Psoas muscle (tissue), 8 donors: ENCODE measurements around the gene ACSL1. TPM values are rescaled to one million over a fixed set of nuclear protein-coding genes. Genes with fewer than 3 reads are reported as not detected.
"Not testable (repeated sequence)": the region's sequence is repeated elsewhere in the genome, so short reads cannot be mapped to it uniquely, and the experiment has no call there.

Source experiments
- ATAC-seq, 4 donors: fragments of 200-7000 bp; cut with Tn5 transposase; one replicate each; pipeline ENCODE4 v1.9.1; 2020; ENCODE audit warnings: moderate library complexity in 3 of 4, mild to moderate bottlenecking in 2 of 4
- DNase-seq, 2 donors: peaks; one replicate each; pipeline ENCODE4 v3.0.0-alpha.2; 2020
- H3K27ac ChIP-seq: fragments of 200-600 bp; one replicate; pipeline ENCODE4 v1.8.0; 2022
- H3K27me3 ChIP-seq, 3 donors: fragments of 200-600 bp in 1 of 3; one replicate each; pipeline versions ENCODE4 v1.6.1 to v1.8.0; 2013 to 2022; ENCODE audit warnings: low read length in 2 of 3, mild to moderate bottlenecking in 2 of 3, moderate library complexity in 1 of 3; ENCODE audit not compliant: insufficient read depth in 3 of 3
- H3K36me3 ChIP-seq, 2 donors: fragments of 200-600 bp in 1 of 2; one replicate each; pipeline versions ENCODE4 v1.6.1 to v1.8.0; 2013 to 2022; ENCODE audit warnings: low read depth in 1 of 2, mild to moderate bottlenecking in 1 of 2, moderate library complexity in 1 of 2; ENCODE audit not compliant: insufficient read depth in 1 of 2
- H3K4me1 ChIP-seq: fragments of 200-600 bp; one replicate; pipeline ENCODE4 v1.8.0; 2022
- H3K4me3 ChIP-seq: fragments of 200-600 bp; one replicate; pipeline ENCODE4 v1.8.0; 2022; ENCODE audit warnings: mild to moderate bottlenecking
- H3K9me3 ChIP-seq: fragments of 200-600 bp; one replicate; pipeline ENCODE4 v1.8.0; 2022
- WGBS, 3 donors: extraction: QIAGEN DNeasy Blood & Tissue Kit; methylation state at CpG; one replicate each; pipeline versions ENCODE4 v1.1.6 to v1.1.7; 2013; 5-methylcytosine and 5-hydroxymethylcytosine counted together
- intact Hi-C, 2 donors: fragments of 100-400 bp; cut with DNase I; formaldehyde crosslinking; loops; one replicate each; pipeline versions ENCODE4 v1.11.0 to v1.14.2; 2022
- polyA plus RNA-seq, 3 donors: library from polyadenylated mRNA; stranded (reverse); fragments of 200-250 nt; gene quantifications; one replicate each; pipeline ENCODE4 v1.2.3, GENCODE V29; 2013
- total RNA-seq, 4 donors: library from RNA; stranded (reverse); fragmentation: NEBNext Ultra II Directional in 2 of 4; extraction: Animal tissue kit (Norgen Biotek cat#: 25700) in 2 of 4; gene quantifications; one replicate each; pipeline versions ENCODE4 v1.2.1 to v1.2.4, GENCODE V29; 2021 to 2023
- TF ChIP-seq, protein P1 (sequence below): fragments of 200-600 bp; IDR thresholded peaks from one replicate; pipeline ENCODE4 v1.8.0; 2022; ENCODE audit warnings: antibody characterized with exemption
- donor health status: healthy with polysubstance abuse.
- donor health status: DM: no; HTN: no; CAD: no; lungs with moderate emphysema.
- donor health status: Bipolar disorder and iron deficiency.
- donor health status: healthy.
- donor health status: DM: yes; HTN: yes; CAD: no.
- donor health status: DM: no; HTN: no; CAD: no.
- donor health status: DM: no; HTN: no; CAD: no.
- donor health status: DM: yes; HTN: yes; CAD: no.

ACSL1 gene
- total and polyA plus RNA-seq, 7 donors, result 257 to 1,392 (median 781) TPM

DNA sequence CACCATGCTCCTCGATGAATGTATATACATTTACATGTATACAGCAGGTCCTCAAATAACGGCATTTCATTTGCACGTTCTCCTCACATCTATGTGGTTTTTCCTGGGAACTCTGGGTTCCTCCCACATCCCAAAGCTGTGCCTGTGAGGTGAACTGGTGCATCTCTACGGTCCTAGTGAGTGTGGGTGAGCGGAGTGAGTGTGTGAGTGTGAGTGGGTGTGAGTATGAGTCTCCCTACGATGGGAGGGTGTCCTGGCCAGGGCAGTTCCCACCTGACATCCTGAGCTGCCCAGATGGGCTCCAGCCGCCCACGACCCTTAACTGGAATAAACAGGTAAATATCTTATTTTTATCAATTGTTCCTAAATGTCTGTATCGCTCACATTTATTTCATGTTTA is 40.0 kb downstream of the ACSL1 start:
- Histone ChIP-seq H3K36me3 (peaks cover 14 to 99% of the 10 kb centered on the region in 2 donors), H3K4me1 (peaks cover 9% of the 10 kb centered on the region), H3K4me3 (no peak overlapping the region), H3K27me3 (no peaks in the 10 kb centered on the region), H3K9me3 (no peaks in the 10 kb centered on the region), H3K27ac (no peak overlapping the region)
- TF ChIP-seq, protein P1, sequence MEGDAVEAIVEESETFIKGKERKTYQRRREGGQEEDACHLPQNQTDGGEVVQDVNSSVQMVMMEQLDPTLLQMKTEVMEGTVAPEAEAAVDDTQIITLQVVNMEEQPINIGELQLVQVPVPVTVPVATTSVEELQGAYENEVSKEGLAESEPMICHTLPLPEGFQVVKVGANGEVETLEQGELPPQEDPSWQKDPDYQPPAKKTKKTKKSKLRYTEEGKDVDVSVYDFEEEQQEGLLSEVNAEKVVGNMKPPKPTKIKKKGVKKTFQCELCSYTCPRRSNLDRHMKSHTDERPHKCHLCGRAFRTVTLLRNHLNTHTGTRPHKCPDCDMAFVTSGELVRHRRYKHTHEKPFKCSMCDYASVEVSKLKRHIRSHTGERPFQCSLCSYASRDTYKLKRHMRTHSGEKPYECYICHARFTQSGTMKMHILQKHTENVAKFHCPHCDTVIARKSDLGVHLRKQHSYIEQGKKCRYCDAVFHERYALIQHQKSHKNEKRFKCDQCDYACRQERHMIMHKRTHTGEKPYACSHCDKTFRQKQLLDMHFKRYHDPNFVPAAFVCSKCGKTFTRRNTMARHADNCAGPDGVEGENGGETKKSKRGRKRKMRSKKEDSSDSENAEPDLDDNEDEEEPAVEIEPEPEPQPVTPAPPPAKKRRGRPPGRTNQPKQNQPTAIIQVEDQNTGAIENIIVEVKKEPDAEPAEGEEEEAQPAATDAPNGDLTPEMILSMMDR, result no peak
- intact Hi-C loops, result no loop called here
- DNase-seq (no peak), ATAC-seq (peak in 2 of 4 donors; percentile 18 to 23)
- 81 to 87% (median 86%) methylated on average over 9 of the region's 9 CpGs for WGBS, 3 donors

DNA sequence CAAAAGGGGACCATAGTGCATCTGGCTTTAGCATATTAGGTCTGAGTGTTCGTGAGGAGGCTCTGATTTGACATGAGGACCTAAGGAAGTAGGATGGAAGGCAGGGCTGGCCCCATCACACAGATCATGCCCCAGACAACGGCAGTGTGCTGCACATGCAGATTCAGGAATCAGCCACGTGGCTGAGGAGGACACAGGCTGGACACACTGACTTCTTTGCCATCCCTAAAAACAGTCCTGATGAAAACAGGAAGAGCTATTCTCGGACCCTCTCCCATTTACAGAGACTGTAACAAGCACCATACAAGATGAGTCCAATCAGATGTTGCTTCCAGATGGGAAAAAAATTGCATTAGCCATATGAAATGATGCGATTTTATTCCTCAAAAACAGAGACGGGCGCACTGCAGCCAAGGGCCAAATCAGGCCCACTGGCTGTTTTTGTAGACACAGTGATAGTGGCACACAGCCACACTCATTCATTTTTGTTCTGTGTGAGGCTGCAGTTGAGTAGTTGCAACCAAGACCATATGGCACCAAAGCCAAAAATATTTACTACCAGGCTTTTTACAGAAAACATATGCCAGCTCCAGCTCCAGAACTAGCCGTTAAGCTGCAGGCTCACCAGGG is 41.0 kb downstream of the ACSL1 start:
- intact Hi-C loops, result loop anchor here in 1 of 2 donors (5.0 kb wide), 1 partner anchor 38 kb away; no protein-coding TSS in a partner anchor
- Histone ChIP-seq H3K27ac (no peak overlapping the region), H3K4me3 (no peak overlapping the region), H3K9me3 (no peaks in the 10 kb centered on the region), H3K4me1 (peaks cover 6% of the 10 kb centered on the region), H3K36me3 (peaks cover 13 to 99% of the 10 kb centered on the region in 2 donors), H3K27me3 (no peaks in the 10 kb centered on the region)
- ATAC-seq (no peak), DNase-seq (no peak)
- 64 to 68% (median 67%) methylated on average over 8 of the region's 8 CpGs for WGBS, 3 donors
- TF ChIP-seq, protein P1, result no peak

DNA sequence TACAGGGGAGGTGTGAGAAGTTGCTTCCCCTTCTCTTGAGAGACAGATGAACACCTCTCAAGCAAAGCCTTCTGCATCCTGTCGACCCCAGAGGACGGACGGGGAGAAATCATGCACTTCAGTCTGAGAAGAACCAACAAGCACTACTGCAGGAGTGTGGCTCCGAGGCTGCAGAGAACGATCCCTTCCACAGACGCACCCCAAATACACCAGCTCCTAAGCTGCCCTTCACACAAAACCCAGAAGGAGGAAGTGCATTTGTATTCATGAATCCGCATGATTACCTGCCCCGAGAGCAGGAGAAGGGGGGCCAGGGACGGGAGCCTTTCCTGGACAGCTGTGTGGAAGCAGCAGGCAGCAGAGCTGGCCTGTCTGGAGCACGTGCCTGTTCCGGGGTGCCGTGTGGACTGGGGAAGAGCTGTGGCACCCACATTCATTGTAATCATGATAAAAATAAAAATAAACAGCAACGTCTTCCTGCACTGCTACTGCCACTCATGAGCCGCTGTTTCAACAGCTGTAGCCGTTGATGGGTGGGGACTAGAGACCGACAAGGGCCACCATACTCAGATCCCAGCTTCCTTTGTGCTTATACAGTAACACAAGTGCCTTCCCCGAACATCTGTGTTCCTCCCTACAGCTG is 42.9 kb downstream of the ACSL1 start:
- 49 to 52% (median 51%) methylated on average over 17 of the region's 17 CpGs for WGBS, 3 donors
- Histone ChIP-seq H3K27ac (peak overlapping the region; percentile 46), H3K4me3 (no peak overlapping the region), H3K27me3 (no peaks in the 10 kb centered on the region), H3K36me3 (peaks cover 16 to 99% of the 10 kb centered on the region in 2 donors), H3K4me1 (peaks cover 6% of the 10 kb centered on the region), H3K9me3 (no peaks in the 10 kb centered on the region)
- peak; percentile 19 to 29 (median 23) for ATAC-seq
- no peak for DNase-seq
- TF ChIP-seq, protein P1, result no peak
- intact Hi-C loops, result loop anchor here in 1 of 2 donors (5.0 kb wide), 1 partner anchor 39 kb away; no protein-coding TSS in a partner anchor

DNA sequence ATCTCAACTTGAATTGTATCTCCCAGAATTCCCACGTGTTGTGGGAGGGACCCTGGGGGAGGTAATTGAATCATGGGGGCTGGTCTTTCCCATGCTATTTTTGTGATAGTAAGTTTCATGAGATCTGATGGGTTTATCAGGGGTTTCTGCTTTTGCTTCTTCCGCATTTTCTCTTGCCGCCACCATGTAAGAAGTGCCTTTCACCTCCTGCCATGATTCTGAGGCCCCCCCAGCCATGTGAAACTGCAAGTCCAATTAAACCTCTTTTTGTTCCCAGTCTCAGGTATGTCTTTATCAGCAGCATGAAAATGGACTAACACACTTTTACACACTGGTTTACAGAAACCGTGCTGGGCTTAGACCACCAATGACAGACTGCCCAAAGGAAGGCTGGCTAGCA is 46.6 kb downstream of the ACSL1 start:
- ATAC-seq, H3K4me1 ChIP-seq, H3K27me3 ChIP-seq, DNase-seq, H3K27ac ChIP-seq, intact Hi-C loops, H3K9me3 ChIP-seq, H3K4me3 ChIP-seq: not testable (repeated sequence)
- H3K36me3 ChIP-seq, result peaks cover 9 to 99% of the 10 kb centered on the region in 2 donors
- 89 to 95% (median 93%) methylated on average over 4 of the region's 4 CpGs for WGBS, 3 donors

DNA sequence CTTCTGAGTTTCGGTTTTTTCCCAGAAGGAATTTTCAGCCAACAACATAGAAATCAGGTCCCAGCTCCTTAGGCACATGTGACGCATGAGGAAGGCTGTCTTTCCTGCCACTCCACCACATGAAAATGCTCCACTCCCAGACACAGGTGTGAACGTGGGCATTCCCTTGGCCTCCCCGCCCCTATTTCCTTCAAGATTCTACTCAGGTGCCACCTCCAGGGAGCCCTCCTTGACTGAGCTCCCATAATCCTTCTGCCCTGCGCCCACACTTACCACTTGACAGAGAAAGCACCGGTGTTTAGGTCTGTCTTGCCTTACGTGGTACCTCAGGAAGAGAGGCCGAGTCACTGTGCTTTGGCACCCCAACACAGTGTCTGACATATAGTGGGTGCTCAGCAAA is 47.4 kb downstream of the ACSL1 start:
- ATAC-seq, result peak in 3 of 4 donors; percentile 5 to 22 (median 10)

More for the DNA sequence above, 47.4 kb downstream of the ACSL1 start:
- Histone ChIP-seq H3K27ac (no peak overlapping the region), H3K4me1 (peaks cover 3% of the 10 kb centered on the region), H3K36me3 (peaks cover 6 to 99% of the 10 kb centered on the region in 2 donors), H3K27me3 (no peaks in the 10 kb centered on the region), H3K9me3 (no peaks in the 10 kb centered on the region), H3K4me3 (no peak overlapping the region)
- DNase-seq, result no peak
- intact Hi-C loops, result no loop called here
- TF ChIP-seq, protein P1, result no peak
- 82 to 85% (median 82%) methylated on average over 8 of the region's 8 CpGs for WGBS, 3 donors
